Right cardiac atrium (tissue), 5 donors: Measurements from ENCODE around the gene ZNF563. TPM values are rescaled to one million over a fixed set of nuclear protein-coding genes. Genes with fewer than 3 reads are reported as not detected.

ENCODE experiments used
- polyA plus RNA-seq: library from polyadenylated mRNA; stranded (reverse); fragments of 200-250 nt; gene quantifications from one replicate; pipeline ENCODE4 v1.2.3, GENCODE V29; 2013
- total RNA-seq, 4 donors: library from RNA; stranded (reverse); fragmentation: NEBNext Ultra II Directional; extraction: Animal tissue kit (Norgen Biotek cat#: 25700); gene quantifications; one replicate each; pipeline ENCODE4 v1.2.1, GENCODE V29; 2021
- donor health status: healthy with polysubstance abuse.
- donor health status: DM: no; HTN: yes; CAD: no.
- donor health status: DM: no; HTN: no; CAD: no.
- donor health status: DM: no; HTN: yes; CAD: no; lungs with severe emphysema.
- donor health status: DM: yes; HTN: yes; CAD: no.

The ZNF563 gene
- total and polyA plus RNA-seq, 5 donors: 4.5 to 5.7 (median 5.0) TPM

Other genes starting within 250 kb of the ZNF563 start
- 1 to 10 TPM in 3 of 4 donors, under 1 TPM in 1; 0.42 to 2.5 (median 2.1) TPM for gene ZNF20, start 193.3 kb downstream of the ZNF563 start, total RNA-seq
- gene ZNF20, start 193.3 kb downstream of the ZNF563 start, polyA plus RNA-seq: 1.2 TPM
- 1 to 10 TPM; 4.3 to 7.0 (median 5.4) TPM for gene ZNF625, start 176.9 kb downstream of the ZNF563 start, total RNA-seq
- 1.2 TPM for gene ZNF625, start 176.9 kb downstream of the ZNF563 start, polyA plus RNA-seq
- 1 to 10 TPM; 5.3 to 7.2 (median 5.8) TPM for gene ZNF136, start 170.5 kb downstream of the ZNF563 start, total RNA-seq
- gene ZNF136, start 170.5 kb downstream of the ZNF563 start, polyA plus RNA-seq: 3.6 TPM
- 10 to 100 TPM in 1 of 4 donors, 1 to 10 TPM in 3; 8.9 to 13.1 (median 9.5) TPM for gene ZNF44, start 38.8 kb downstream of the ZNF563 start, total RNA-seq
- gene ZNF44, start 38.8 kb downstream of the ZNF563 start, polyA plus RNA-seq: 5.3 TPM
- gene ZNF442, start 32.0 kb upstream of the ZNF563 start, total RNA-seq: 1 to 10 TPM; 2.7 to 3.7 (median 3.2) TPM
- gene ZNF442, start 32.0 kb upstream of the ZNF563 start, polyA plus RNA-seq: 0.84 TPM
- gene ZNF799, start 67.6 kb upstream of the ZNF563 start, total RNA-seq: 1 to 10 TPM; 2.3 to 3.4 (median 3.0) TPM
- 2.1 TPM for gene ZNF799, start 67.6 kb upstream of the ZNF563 start, polyA plus RNA-seq
- gene ZNF443, start 107.4 kb upstream of the ZNF563 start, total RNA-seq: 1 to 10 TPM; 2.6 to 2.7 (median 2.6) TPM
- gene ZNF443, start 107.4 kb upstream of the ZNF563 start, polyA plus RNA-seq: 1.7 TPM
- gene ZNF709, start 151.2 kb upstream of the ZNF563 start, total RNA-seq: 1 to 10 TPM; 1.3 to 2.6 (median 2.0) TPM
- 1.3 TPM for gene ZNF709, start 151.2 kb upstream of the ZNF563 start, polyA plus RNA-seq
- gene ZNF564, start 217.8 kb upstream of the ZNF563 start, total RNA-seq: 10 to 100 TPM; 10.1 to 13.6 (median 12.1) TPM
- gene ZNF564, start 217.8 kb upstream of the ZNF563 start, polyA plus RNA-seq: 4.6 TPM